GM10847 (cell line): ENCODE measurements around the gene KIAA0825.

Experiments
- POLR2A ChIP-seq: IDR thresholded peaks from 2 replicates; pipeline ENCODE4 v1.6.1; 2011; ENCODE audit not compliant: insufficient read length; ENCODE audit errors: extremely low read depth

KIAA0825 gene

GRCh38 chr5:94337617-94338016, 280.8 kb downstream of the KIAA0825 start:
- no peak for TF ChIP-seq POLR2A

GRCh38 chr5:94335936-94336335, 282.5 kb downstream of the KIAA0825 start:
- no peak for TF ChIP-seq POLR2A

- TF ChIP-seq POLR2A, result no peak
Observed at GRCh38 chr5:94329115-94329514, 289.3 kb downstream of the KIAA0825 start.

GRCh38 chr5:94326586-94326985, 291.8 kb downstream of the KIAA0825 start:
- TF ChIP-seq POLR2A, result no peak

GRCh38 chr5:94316916-94317838, 301.2 kb downstream of the KIAA0825 start:
- no peak for TF ChIP-seq POLR2A

- TF ChIP-seq POLR2A, result no peak
Observed at GRCh38 chr5:94314460-94315131, 303.8 kb downstream of the KIAA0825 start.

- no peak for TF ChIP-seq POLR2A
Observed at GRCh38 chr5:94313696-94314095, 304.7 kb downstream of the KIAA0825 start.

GRCh38 chr5:94313188-94313587, 305.2 kb downstream of the KIAA0825 start:
- no peak for TF ChIP-seq POLR2A

- no peak for TF ChIP-seq POLR2A
Observed at GRCh38 chr5:94312298-94312697, 306.1 kb downstream of the KIAA0825 start.

GRCh38 chr5:94310833-94311232, 307.6 kb downstream of the KIAA0825 start:
- no peak for TF ChIP-seq POLR2A

- no peak for TF ChIP-seq POLR2A
Observed at GRCh38 chr5:94309141-94309540, 309.3 kb downstream of the KIAA0825 start.

- no peak for TF ChIP-seq POLR2A
Observed at GRCh38 chr5:94308442-94308841, 310.0 kb downstream of the KIAA0825 start.

- TF ChIP-seq POLR2A, result no peak
Observed at GRCh38 chr5:94304146-94304545, 314.3 kb downstream of the KIAA0825 start.

GRCh38 chr5:94288937-94289336, 329.5 kb downstream of the KIAA0825 start:
- no peak for TF ChIP-seq POLR2A

GRCh38 chr5:94285984-94286383, 332.4 kb downstream of the KIAA0825 start:
- TF ChIP-seq POLR2A, result no peak

- no peak for TF ChIP-seq POLR2A
Observed at GRCh38 chr5:94283093-94283492, 335.3 kb downstream of the KIAA0825 start.

- no peak for TF ChIP-seq POLR2A
Observed at GRCh38 chr5:94281236-94281801, 337.1 kb downstream of the KIAA0825 start.

GRCh38 chr5:94276751-94277150, 341.7 kb downstream of the KIAA0825 start:
- no peak for TF ChIP-seq POLR2A
